ENCODE measurements around the gene DNMT3A.

DNMT3A gene

DNA sequence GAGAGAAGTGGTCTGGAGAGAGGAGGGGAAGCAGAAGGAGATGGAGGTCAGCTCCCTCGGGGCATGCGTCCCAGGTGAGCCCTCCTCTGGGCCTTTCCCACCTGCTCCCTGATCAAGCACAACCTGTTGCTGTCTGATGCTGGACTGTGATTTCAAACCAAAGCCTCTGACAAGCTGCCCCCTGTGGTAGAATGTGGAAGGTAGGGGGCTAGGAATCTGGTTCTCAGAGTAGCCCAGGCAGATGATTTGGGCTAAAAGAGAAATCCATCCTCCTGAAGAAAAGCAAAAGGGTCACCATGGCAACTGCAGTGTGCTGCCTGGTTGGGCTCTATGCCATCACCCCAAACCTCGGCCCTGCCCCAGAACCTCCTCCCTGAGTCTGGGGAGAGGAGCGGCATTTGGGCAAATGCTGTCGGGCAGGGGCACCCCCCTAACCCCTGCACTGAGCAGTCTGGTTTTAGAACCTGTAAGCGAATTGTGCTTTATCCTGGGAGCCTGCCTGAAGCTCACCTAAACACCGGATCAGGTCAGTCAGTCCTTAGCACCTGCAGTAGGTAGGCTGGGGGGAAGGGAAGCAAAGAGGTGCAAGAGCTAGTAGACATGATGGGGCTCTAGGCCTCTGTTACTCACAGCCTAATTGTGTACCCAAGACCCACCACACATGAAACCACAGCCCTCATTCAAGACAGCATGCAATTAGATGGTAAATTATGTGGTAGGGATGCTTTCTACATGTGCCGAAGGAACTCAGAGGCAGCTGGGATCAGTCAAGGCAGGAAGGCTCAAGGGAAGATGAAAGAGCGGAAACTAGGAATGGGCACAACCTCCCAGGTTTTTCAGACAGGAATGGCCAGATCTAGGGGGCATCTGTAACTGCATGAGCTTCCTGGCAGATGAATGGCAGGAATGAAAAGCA, 83.5 kb downstream of the DNMT3A start:
- TF ChIP-seq TAF1 (IDR thresholded peaks at IDR 0.05; ENCODE audit: borderline replicate concordance, insufficient read depth, low read length) (no peak), POLR2AphosphoS5 (IDR thresholded peaks at IDR 0.05; ENCODE audit: low read depth, low read length) (no peak), FOXP2 (optimal IDR thresholded peaks at IDR 0.05; ENCODE audit: borderline replicate concordance, extremely low read depth, extremely low read length, insufficient read depth) (no peak), SIN3A (IDR thresholded peaks at IDR 0.05; ENCODE audit: borderline replicate concordance, insufficient read depth, low read length) (no peak)
- TF ChIP-seq, protein P1, sequence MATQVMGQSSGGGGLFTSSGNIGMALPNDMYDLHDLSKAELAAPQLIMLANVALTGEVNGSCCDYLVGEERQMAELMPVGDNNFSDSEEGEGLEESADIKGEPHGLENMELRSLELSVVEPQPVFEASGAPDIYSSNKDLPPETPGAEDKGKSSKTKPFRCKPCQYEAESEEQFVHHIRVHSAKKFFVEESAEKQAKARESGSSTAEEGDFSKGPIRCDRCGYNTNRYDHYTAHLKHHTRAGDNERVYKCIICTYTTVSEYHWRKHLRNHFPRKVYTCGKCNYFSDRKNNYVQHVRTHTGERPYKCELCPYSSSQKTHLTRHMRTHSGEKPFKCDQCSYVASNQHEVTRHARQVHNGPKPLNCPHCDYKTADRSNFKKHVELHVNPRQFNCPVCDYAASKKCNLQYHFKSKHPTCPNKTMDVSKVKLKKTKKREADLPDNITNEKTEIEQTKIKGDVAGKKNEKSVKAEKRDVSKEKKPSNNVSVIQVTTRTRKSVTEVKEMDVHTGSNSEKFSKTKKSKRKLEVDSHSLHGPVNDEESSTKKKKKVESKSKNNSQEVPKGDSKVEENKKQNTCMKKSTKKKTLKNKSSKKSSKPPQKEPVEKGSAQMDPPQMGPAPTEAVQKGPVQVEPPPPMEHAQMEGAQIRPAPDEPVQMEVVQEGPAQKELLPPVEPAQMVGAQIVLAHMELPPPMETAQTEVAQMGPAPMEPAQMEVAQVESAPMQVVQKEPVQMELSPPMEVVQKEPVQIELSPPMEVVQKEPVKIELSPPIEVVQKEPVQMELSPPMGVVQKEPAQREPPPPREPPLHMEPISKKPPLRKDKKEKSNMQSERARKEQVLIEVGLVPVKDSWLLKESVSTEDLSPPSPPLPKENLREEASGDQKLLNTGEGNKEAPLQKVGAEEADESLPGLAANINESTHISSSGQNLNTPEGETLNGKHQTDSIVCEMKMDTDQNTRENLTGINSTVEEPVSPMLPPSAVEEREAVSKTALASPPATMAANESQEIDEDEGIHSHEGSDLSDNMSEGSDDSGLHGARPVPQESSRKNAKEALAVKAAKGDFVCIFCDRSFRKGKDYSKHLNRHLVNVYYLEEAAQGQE (IDR thresholded peaks at IDR 0.05; ENCODE audit: insufficient read depth in 1 of 2, low read depth in 2 of 2, low read length in 2 of 2): no peak

DNA sequence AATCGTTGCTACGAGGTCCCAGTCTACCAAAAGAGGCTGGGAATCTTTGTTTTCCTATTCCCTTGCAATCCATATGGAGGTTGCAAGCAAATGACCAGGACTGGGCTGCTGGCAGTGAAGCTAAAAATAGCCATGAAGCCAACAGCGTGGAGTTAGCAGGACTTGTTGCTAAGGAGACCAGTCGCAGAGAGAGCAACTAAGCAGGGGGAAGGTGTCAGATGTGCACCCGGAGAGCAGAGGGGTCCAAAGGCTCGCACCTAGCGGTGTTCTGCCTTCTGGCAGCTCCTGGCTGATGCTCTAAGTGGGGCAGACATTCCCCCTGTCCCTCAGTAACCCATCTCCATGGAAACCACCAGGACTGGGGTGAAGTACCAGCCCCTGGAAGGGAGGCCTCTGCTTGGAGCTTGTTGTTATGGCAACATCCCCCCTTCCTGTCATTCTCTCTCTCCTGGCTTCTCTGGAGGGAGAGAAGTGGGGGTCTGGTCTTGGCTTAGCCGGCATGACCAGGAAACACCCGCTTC, 84.6 kb downstream of the DNMT3A start:
- TF ChIP-seq SIN3A (IDR thresholded peaks at IDR 0.05; ENCODE audit: borderline replicate concordance, insufficient read depth, low read length) (no peak), TAF1 (IDR thresholded peaks at IDR 0.05; ENCODE audit: borderline replicate concordance, insufficient read depth, low read length) (no peak), POLR2AphosphoS5 (IDR thresholded peaks at IDR 0.05; ENCODE audit: low read depth, low read length) (no peak), FOXP2 (optimal IDR thresholded peaks at IDR 0.05; ENCODE audit: borderline replicate concordance, extremely low read depth, extremely low read length, insufficient read depth) (no peak)
- TF ChIP-seq, protein P1 (IDR thresholded peaks at IDR 0.05; ENCODE audit: insufficient read depth in 1 of 2, low read depth in 2 of 2, low read length in 2 of 2): no peak

DNA sequence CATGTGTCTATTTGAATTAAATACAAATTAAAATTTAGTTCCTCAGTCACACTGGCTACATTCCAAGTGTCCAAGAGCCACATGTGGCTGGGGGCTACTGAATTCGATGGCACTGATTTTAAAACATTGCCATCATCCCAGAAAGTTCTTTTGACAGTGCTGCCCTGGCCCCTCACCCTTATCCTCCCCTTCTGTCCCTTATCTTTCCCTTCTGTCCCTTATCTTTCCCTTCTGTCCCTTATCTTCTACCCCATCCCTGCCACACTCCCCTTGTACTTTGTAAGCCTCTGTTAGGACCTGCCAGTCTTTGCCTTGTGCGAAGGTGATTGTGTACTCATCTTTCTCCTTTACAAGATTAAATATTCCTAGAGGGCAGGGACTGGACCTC, 85.2 kb downstream of the DNMT3A start:
- TF ChIP-seq TAF1 (IDR thresholded peaks at IDR 0.05; ENCODE audit: borderline replicate concordance, insufficient read depth, low read length): no peak
- no peak for TF ChIP-seq FOXP2 (optimal IDR thresholded peaks at IDR 0.05; ENCODE audit: borderline replicate concordance, extremely low read depth, extremely low read length, insufficient read depth)
- TF ChIP-seq, protein P1 (IDR thresholded peaks at IDR 0.05; ENCODE audit: insufficient read depth in 1 of 2, low read depth in 2 of 2, low read length in 2 of 2): no peak
- no peak for TF ChIP-seq SIN3A (IDR thresholded peaks at IDR 0.05; ENCODE audit: borderline replicate concordance, insufficient read depth, low read length)
- no peak for TF ChIP-seq POLR2AphosphoS5 (IDR thresholded peaks at IDR 0.05; ENCODE audit: low read depth, low read length)

DNA sequence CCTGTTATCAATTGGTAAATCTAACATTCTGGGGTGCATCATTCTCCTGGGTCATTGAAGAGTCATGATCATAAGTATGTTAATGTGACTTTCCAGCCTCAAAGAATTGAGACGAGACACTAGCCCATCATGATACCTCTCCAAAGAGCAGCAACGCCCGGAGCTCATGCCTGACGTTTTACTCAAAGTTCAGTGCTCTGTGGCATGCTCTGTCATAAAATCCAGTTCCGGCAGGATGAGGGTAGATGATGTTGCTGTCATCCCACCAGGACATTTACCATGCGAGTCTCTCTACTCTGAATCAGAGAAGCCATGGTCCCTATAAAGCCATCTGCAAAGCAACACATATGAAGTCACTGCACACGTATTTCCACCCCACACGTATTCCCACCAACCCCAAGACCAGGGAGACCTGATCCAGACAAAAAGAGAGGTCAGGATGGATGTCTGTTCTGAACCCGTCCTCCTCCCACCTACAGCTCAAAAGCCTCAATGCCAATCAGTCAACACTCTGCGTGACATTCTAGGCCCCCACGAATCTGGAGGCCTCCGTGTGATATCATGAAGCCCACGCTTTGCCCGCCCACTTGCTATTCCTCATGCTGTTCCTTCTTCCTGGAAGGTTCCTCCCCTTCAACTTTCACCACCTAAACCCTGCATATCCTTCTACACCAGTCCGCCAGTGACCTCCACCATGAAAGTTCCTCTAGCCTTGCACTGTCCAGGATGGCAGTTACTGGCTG, 85.8 kb downstream of the DNMT3A start:
- TF ChIP-seq SIN3A (IDR thresholded peaks at IDR 0.05; ENCODE audit: borderline replicate concordance, insufficient read depth, low read length) (no peak), TAF1 (IDR thresholded peaks at IDR 0.05; ENCODE audit: borderline replicate concordance, insufficient read depth, low read length) (no peak)

DNA sequence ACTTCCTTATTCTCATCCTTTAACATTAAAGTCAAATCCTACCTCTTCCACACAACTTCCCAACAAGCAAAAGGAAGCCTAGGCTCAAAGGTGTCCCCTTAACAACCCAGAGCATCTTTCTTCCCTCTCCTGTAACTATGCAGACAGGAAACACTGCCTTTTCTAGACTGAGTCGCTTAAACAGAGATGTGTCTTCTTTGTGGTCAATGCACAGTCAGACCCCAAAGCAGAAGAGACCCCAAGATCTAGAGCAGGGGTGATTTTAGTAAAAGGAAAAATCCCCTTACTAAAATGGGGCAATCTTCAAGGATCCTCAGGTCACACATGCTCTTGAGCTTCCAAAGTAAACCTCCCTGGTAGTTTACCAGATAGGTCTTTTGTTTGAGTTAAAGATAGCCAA, 86.8 kb downstream of the DNMT3A start:
- TF ChIP-seq POLR2AphosphoS5 (IDR thresholded peaks at IDR 0.05; ENCODE audit: low read depth, low read length): no peak
- TF ChIP-seq SIN3A (IDR thresholded peaks at IDR 0.05; ENCODE audit: borderline replicate concordance, insufficient read depth, low read length): no peak
- TF ChIP-seq TAF1 (IDR thresholded peaks at IDR 0.05; ENCODE audit: borderline replicate concordance, insufficient read depth, low read length): no peak
- TF ChIP-seq, protein P1 (IDR thresholded peaks at IDR 0.05; ENCODE audit: insufficient read depth in 1 of 2, low read depth in 2 of 2, low read length in 2 of 2): no peak
- TF ChIP-seq FOXP2 (optimal IDR thresholded peaks at IDR 0.05; ENCODE audit: borderline replicate concordance, extremely low read depth, extremely low read length, insufficient read depth): no peak
